ENCODE results near the gene AGMO. TPM values are rescaled to one million over a fixed set of nuclear protein-coding genes. Genes with fewer than 3 reads are reported as not detected.
A peak's percentile ranks its signal among the peaks of the same experiment; 100 is the strongest.

The AGMO gene
- total and polyA plus RNA-seq, 2 donors (not counting 1 experiment from before 2014, with no cell fraction given), result not detected

- Mint-ChIP-seq H3K4me1 (no peaks in the 10 kb centered on the region), H3K9me3 (ENCODE audit: insufficient read depth) (peaks cover 4% of the 10 kb centered on the region), H3K4me3 (no peak overlapping the region), H3K27ac (no peak overlapping the region), H3K27me3 (no peaks in the 10 kb centered on the region)
- H4K20me1 ChIP-seq (ENCODE audit: control insufficient read depth, insufficient read depth, low read length, poor library complexity, severe bottlenecking), result no peaks in the 10 kb centered on the region
- no peaks in the 10 kb centered on the region for H3K9me3 ChIP-seq (ENCODE audit: control extremely low read depth in 1 of 3, control insufficient read depth in 2 of 3, insufficient read depth in 1 of 3, low read length in 2 of 3)
- ChIA-PET CTCF (no interaction called here), POLR2A (no interaction called here)
- H3K27ac ChIP-seq (ENCODE audit: low read length in 2 of 2), result no peak overlapping the region
- H3K36me3 ChIP-seq (replicated peaks in 1 of 2; ENCODE audit: control extremely low read depth in 1 of 2, control insufficient read depth in 1 of 2, extremely low read depth in 1 of 2, insufficient read depth in 2 of 2, low read length in 1 of 2), result no peaks in the 10 kb centered on the region
- no peak overlapping the region for H2AFZ ChIP-seq (ENCODE audit: insufficient read depth, low read depth, low read length, poor library complexity, severe bottlenecking)
- DNase-seq (no peak), ATAC-seq (ENCODE audit: low read depth) (no peak)
- H3K9ac ChIP-seq (ENCODE audit: low read length), result no peak overlapping the region
- H3K4me3 ChIP-seq (ENCODE audit: control extremely low read depth in 1 of 5, extremely low read depth in 1 of 5, insufficient read depth in 1 of 5, low read depth in 2 of 5, low read length in 4 of 5), result peak overlapping the region in 1 of 5 experiments; percentile 0
- no peaks in the 10 kb centered on the region for H3K27me3 ChIP-seq (replicated peaks in 1 of 4; ENCODE audit: control extremely low read depth in 1 of 4, control insufficient read depth in 3 of 4, insufficient read depth in 4 of 4, low read length in 3 of 4)
- WGBS (ENCODE audit: insufficient coverage), result 79% methylated on average over 2 of the region's 4 CpGs
- intact Hi-C loops (cut with micrococcal nuclease), result no loop called here
- H3K4me1 ChIP-seq (ENCODE audit: control insufficient read depth in 2 of 2, insufficient read depth in 2 of 2, low read length in 2 of 2), result no peaks in the 10 kb centered on the region
- H3K4me2 ChIP-seq (replicated peaks; ENCODE audit: low read depth, low read length, poor library complexity, severe bottlenecking), result no peak overlapping the region
- no peaks in the 10 kb centered on the region for H3K79me2 ChIP-seq (ENCODE audit: control insufficient read depth, insufficient read depth, low read length)
- TF ChIP-seq EZH2 (IDR thresholded peaks at IDR 0.05; ENCODE audit: borderline replicate concordance, insufficient read depth, low read depth, low read length, poor library complexity, severe bottlenecking), result no peak
- TF ChIP-seq CTCF (IDR thresholded peaks at IDR 0.05), result no peak
Measured at GRCh38 chr7:15239801-15240200, 322.0 kb downstream of the AGMO start.

GRCh38 chr7:15236952-15237351, 324.9 kb downstream of the AGMO start:
- Histone ChIP-seq H3K9ac (ENCODE audit: low read length) (no peak overlapping the region), H3K9me3 (ENCODE audit: control extremely low read depth in 1 of 3, control insufficient read depth in 2 of 3, insufficient read depth in 1 of 3, low read length in 2 of 3) (no peaks in the 10 kb centered on the region), H3K36me3 (replicated peaks in 1 of 2; ENCODE audit: control extremely low read depth in 1 of 2, control insufficient read depth in 1 of 2, extremely low read depth in 1 of 2, insufficient read depth in 2 of 2, low read length in 1 of 2) (no peaks in the 10 kb centered on the region), H3K4me3 (ENCODE audit: control extremely low read depth in 1 of 5, extremely low read depth in 1 of 5, insufficient read depth in 1 of 5, low read depth in 2 of 5, low read length in 4 of 5) (peak overlapping the region in 1 of 5 experiments; percentile 48), H3K4me1 (ENCODE audit: control insufficient read depth in 2 of 2, insufficient read depth in 2 of 2, low read length in 2 of 2) (no peaks in the 10 kb centered on the region), H3K4me2 (replicated peaks; ENCODE audit: low read depth, low read length, poor library complexity, severe bottlenecking) (no peak overlapping the region), H3K27ac (ENCODE audit: low read length in 2 of 2) (no peak overlapping the region), H4K20me1 (ENCODE audit: control insufficient read depth, insufficient read depth, low read length, poor library complexity, severe bottlenecking) (no peaks in the 10 kb centered on the region), H2AFZ (ENCODE audit: insufficient read depth, low read depth, low read length, poor library complexity, severe bottlenecking) (no peak overlapping the region), H3K79me2 (ENCODE audit: control insufficient read depth, insufficient read depth, low read length) (no peaks in the 10 kb centered on the region), H3K27me3 (replicated peaks in 1 of 4; ENCODE audit: control extremely low read depth in 1 of 4, control insufficient read depth in 3 of 4, insufficient read depth in 4 of 4, low read length in 3 of 4) (no peaks in the 10 kb centered on the region)
- CTCF ChIA-PET, result no interaction called here
- Mint-ChIP-seq H3K27me3 (no peaks in the 10 kb centered on the region), H3K27ac (no peak overlapping the region), H3K4me1 (no peaks in the 10 kb centered on the region), H3K9me3 (ENCODE audit: insufficient read depth) (peaks cover 10% of the 10 kb centered on the region), H3K4me3 (no peak overlapping the region)
- no peak for DNase-seq
- TF ChIP-seq CTCF (IDR thresholded peaks at IDR 0.05) (no peak), EZH2 (IDR thresholded peaks at IDR 0.05; ENCODE audit: borderline replicate concordance, insufficient read depth, low read depth, low read length, poor library complexity, severe bottlenecking) (no peak)
- WGBS (ENCODE audit: insufficient coverage), result 80% methylated on average over 1 of the region's 2 CpGs
- POLR2A ChIA-PET, result no interaction called here
- no peak for ATAC-seq (ENCODE audit: low read depth)
- intact Hi-C loops (cut with micrococcal nuclease), result no loop called here

Data from B cell (primary cell).